H1 (cell line): Measurements from ENCODE around the gene MYMX. TPM values are rescaled to one million over a fixed set of nuclear protein-coding genes. Genes with fewer than 3 reads are reported as not detected.

ENCODE experiments used
- CBX5 ChIP-seq: fragments of 300-800, 300-1000 bp; sonication (generic); IDR thresholded peaks from 2 replicates; pipeline ENCODE4 v1.7.1; 2016; ENCODE audit warnings: antibody characterized with exemption, low read length, low read depth
- CHD7 ChIP-seq: fragments of 300-600 bp; sonication (generic); IDR thresholded peaks from 2 replicates; pipeline ENCODE4 v1.7.1; 2012; ENCODE audit warnings: low read length, moderate library complexity, mild to moderate bottlenecking, inconsistent platforms; ENCODE audit not compliant: insufficient replicate concordance
- EGR1 ChIP-seq: IDR thresholded peaks from 2 replicates; pipeline ENCODE4 v1.6.1; 2011; ENCODE audit warnings: low read depth, low read length, borderline replicate concordance
- EZH2 ChIP-seq: fragments of 200-600 bp; sonication (generic); IDR thresholded peaks from 2 replicates; pipeline ENCODE4 v1.7.1; 2012; ENCODE audit warnings: low read depth, mild to moderate bottlenecking, moderate library complexity, low read length, inconsistent platforms; ENCODE audit not compliant: severe bottlenecking
- POU5F1 ChIP-seq: IDR thresholded peaks from 2 replicates; pipeline ENCODE4 v1.6.1; 2011; ENCODE audit warnings: low read depth, mild to moderate bottlenecking, low read length, moderate library complexity
- RNF2 ChIP-seq: fragments of 200-900, 300-1000 bp; sonication (generic); IDR thresholded peaks from 2 replicates; pipeline ENCODE4 v1.7.1; 2016; ENCODE audit warnings: borderline replicate concordance, low read depth, mild to moderate bottlenecking, antibody characterized with exemption, low read length; ENCODE audit not compliant: poor library complexity, severe bottlenecking; ENCODE audit errors: missing control alignments
- YY1 ChIP-seq: IDR thresholded peaks from 2 replicates; pipeline ENCODE4 v1.6.1; 2011; ENCODE audit warnings: low read depth, mild to moderate bottlenecking, low read length
- polyA plus RNA-seq, 7 experiments: library from polyadenylated mRNA; depleted of rRNA in 3 of 7; stranded (reverse) in 5 of 7; unstranded in 2 of 7; fragments of >200 nt in 5 of 7; fragments of 200-250 nt in 2 of 7; gene quantifications; 1 replicate in 5 of 7; 2 replicates in 1 of 7; 4 replicates in 1 of 7; pipeline versions ENCODE4 v1.2.1 to v1.2.3, GENCODE V29; 2011 to 2013; ENCODE audit warnings: missing spikeins in 2 of 7, mixed read lengths in 2 of 7
- total RNA-seq: library from RNA; stranded (reverse); fragmentation: NEBNext Ultra II Directional; extraction: Animal tissue kit (Norgen Biotek cat#: 25700); gene quantifications from 2 replicates; pipeline ENCODE4 v1.2.1, GENCODE V29; 2021
- TF ChIP-seq, protein P1 (sequence below): IDR thresholded peaks from 2 replicates; pipeline ENCODE4 v1.6.1; 2012; ENCODE audit warnings: inconsistent platforms

MYMX gene
- total and polyA plus RNA-seq, 2 of the 8 experiments (the other 6 are each of a cell fraction or from before 2014, with no cell fraction given): 4.7 to 6.9 TPM

DNA sequence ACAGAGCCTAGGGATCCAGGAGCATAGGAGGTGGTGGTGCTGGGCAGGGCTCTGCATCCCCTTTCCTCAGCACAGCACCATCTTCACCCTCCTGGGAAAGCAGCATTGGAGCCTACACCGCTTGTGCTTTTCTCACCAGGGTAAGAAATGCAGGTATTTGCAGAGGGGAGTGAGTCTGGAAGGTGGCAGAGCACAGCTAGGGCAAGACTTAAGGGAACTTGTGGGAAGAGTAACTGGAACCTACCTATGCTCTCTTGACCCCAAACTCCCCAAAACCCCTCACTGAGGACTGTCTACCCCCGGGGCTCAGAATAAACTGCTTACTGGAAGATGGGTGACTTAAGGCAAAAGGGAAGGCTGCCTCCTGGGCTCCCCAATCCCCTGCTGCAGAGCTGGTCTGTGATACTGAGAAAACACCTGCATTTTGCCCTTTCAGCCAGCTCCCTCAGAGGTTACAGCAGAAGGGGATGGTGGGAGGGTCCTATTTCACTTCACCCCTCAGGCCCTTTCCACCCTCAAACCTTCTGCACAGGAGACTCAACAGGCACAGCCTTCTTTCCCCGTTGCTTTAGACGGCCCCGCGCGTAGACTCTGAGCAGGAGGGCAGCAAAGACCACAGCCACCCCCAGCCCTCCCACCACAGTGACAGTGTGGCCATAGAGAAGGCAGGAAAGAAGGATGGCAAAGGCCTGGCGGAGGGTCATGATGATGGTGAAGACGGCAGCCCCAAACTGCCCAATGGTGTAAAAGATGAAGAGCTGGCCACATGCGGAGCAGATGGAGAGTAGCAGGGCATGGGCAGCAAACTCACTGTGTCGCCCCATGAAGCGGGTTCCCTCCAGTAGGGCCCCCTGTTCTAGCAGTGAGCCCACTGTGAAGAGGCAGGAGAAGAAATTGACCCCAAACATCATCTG is 37.7 kb downstream of the MYMX start (continued):
- TF ChIP-seq CHD7 (no peak), RNF2 (no peak), CBX5 (no peak), EZH2 (no peak), YY1 (no peak), EGR1 (0 out of 2 replicates have a peak, but pooled peaks have one; percentile 17), POU5F1 (no peak)
- TF ChIP-seq, protein P1, sequence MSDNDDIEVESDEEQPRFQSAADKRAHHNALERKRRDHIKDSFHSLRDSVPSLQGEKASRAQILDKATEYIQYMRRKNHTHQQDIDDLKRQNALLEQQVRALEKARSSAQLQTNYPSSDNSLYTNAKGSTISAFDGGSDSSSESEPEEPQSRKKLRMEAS: no peak
